Fibroblast of villous mesenchyme (primary cell): Measurements from ENCODE around the gene ANAPC4. TPM values are rescaled to one million over a fixed set of nuclear protein-coding genes. Genes with fewer than 3 reads are reported as not detected.

Source experiments
- DNase-seq: peaks from one replicate; pipeline ENCODE4 v3.0.0-alpha.2; 2010; ENCODE audit warnings: low read depth
- H3K4me3 ChIP-seq: 2 replicates; pipeline ENCODE4 v1.5.1; 2011; ENCODE audit warnings: low read depth, mild to moderate bottlenecking, low read length
- CTCF ChIP-seq: IDR thresholded peaks from 2 replicates; pipeline ENCODE4 v1.5.1; 2012; ENCODE audit warnings: low read depth, mild to moderate bottlenecking, low read length; ENCODE audit not compliant: insufficient read depth
- total RNA-seq: library from RNA; depleted of rRNA; stranded (reverse); fragments of >200 nt; gene quantifications from 2 replicates; pipeline ENCODE4 v1.2.3, GENCODE V29; 2012

ANAPC4 gene
- total RNA-seq, 1 donor: 27.6 TPM

- TF ChIP-seq CTCF: no peak
- H3K4me3 ChIP-seq: peak overlapping the region; percentile 94
- DNase-seq: no peak
Observed at GRCh38 chr4:25378437-25378743, 1.3 kb downstream of the ANAPC4 start.

GRCh38 chr4:25379591-25379990 is 2.5 kb downstream of the ANAPC4 start:
- DNase-seq: no peak
- H3K4me3 ChIP-seq: no peak overlapping the region
- no peak for TF ChIP-seq CTCF

- H3K4me3 ChIP-seq: no peak overlapping the region
- no peak for DNase-seq
- no peak for TF ChIP-seq CTCF
Observed at GRCh38 chr4:25383647-25384046, 6.6 kb downstream of the ANAPC4 start.

GRCh38 chr4:25386926-25387325 is 9.9 kb downstream of the ANAPC4 start:
- DNase-seq: no peak
- TF ChIP-seq CTCF: no peak
- H3K4me3 ChIP-seq: no peak overlapping the region

GRCh38 chr4:25397305-25397704 is 20.2 kb downstream of the ANAPC4 start:
- no peak for TF ChIP-seq CTCF
- no peak for DNase-seq
- no peak overlapping the region for H3K4me3 ChIP-seq

GRCh38 chr4:25399510-25399909 is 22.4 kb downstream of the ANAPC4 start:
- no peak for DNase-seq
- TF ChIP-seq CTCF: no peak
- H3K4me3 ChIP-seq: no peak overlapping the region

- H3K4me3 ChIP-seq: no peak overlapping the region
- DNase-seq: no peak
- TF ChIP-seq CTCF: no peak
Observed at GRCh38 chr4:25401066-25401465, 24.0 kb downstream of the ANAPC4 start.
